ENCODE results near the gene HMG20B. TPM values are rescaled to one million over a fixed set of nuclear protein-coding genes. Genes with fewer than 3 reads are reported as not detected.

HMG20B gene
- total RNA-seq, 2 experiments from 2014 or later = 58.5 to 59.5 TPM

DNA sequence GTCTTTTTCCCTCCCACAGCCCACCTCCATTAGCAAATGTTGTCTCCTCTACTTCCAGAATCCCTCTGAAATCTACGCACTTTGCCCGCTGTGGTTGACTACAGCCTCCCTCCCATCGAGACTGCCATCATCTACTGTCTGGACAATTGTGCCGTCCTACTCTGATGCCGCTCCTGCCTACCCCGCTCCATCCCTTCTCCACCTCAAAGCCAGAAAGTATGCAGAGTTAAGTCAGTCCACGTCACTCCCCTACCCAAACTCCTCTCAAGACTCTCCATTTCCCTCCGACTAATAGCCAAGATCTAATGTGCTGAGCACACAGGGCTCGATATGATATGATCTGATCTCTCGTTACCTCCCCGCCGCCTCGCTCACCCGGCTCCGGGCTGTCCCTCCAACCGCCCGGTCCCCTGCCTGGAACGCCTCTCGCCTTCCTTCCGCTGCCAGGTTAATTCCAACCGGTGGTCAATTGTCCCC lies 53.3 kb downstream of the HMG20B start:
- Mint-ChIP-seq H3K4me3 (peak overlapping the region; percentile 97), H3K36me3 (no peaks in the 10 kb centered on the region), H3K9me3 (no peaks in the 10 kb centered on the region), H3K27ac (peak overlapping the region; percentile 91), H3K4me1 (peaks cover 13% of the 10 kb centered on the region), H3K27me3 (no peaks in the 10 kb centered on the region)
- ATAC-seq (ENCODE audit: low read depth) (peak; percentile 10), DNase-seq (no peak)
- POLR2A ChIA-PET = no interaction called here

DNA sequence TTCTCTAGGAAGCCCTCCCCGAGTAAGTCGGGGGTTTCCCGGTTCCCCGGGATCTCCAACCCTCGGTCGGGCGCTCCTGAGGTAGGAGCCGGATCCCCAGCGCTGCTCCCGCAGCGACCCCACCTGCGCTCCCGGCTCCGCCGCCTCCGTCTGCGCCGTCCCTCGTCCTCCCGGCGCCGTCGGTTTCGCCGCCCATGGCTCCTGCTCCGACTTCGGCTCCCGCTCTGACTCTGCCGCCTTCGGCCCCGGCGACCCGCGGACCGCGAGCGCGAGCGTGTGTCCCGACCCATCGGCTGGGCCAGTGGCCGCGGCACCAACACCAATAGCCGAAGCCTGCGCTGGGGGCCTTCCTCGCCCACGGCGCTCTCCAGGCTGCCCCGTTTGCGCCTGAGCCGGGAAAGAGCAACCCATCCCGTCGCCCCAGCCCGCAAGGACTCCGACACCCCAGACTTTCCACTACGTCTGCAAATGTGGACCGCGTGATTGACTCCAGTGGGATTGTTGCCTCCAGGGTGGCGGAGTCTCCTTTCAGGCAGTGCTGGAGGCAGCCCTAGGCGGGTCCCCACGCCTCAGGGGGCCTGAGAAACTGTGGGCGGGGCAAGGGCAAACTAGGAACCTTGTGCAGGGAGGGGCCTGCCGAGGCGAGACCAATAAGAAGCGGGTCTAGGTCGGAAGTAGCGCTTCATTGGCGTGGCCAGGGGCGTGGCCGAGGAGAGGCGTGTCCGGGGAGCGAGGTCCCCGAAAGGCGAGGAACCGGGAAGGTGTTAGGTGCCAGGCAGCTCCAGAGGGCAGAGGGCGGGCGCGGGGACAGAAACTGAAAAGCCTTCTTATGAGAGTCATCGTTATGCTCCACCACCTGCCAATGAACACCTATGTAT lies 54.0 kb downstream of the HMG20B start, which contains the start of gene CACTIN:
CACTIN (minus strand) TSS at position 318 of the 878 bp plus-strand sequence; CDS start at position 290, 28 bp downstream.
- POLR2A ChIA-PET = interaction anchor here (1.1 to 1.2 kb wide), 2 partner anchors 18 to 73 kb away, joined by 4 read pairs; no protein-coding TSS in a partner anchor
- H3K27me3 Mint-ChIP-seq = no peaks in the 10 kb centered on the region
- peak; percentile 94 for ATAC-seq (ENCODE audit: low read depth)
- DNase-seq = peak; percentile 97
- no peaks in the 10 kb centered on the region for H3K9me3 Mint-ChIP-seq
- peak within 1 kb of the TSS; percentile 97 for H3K4me3 Mint-ChIP-seq
- H3K36me3 Mint-ChIP-seq = no peaks in the 10 kb centered on the region
- H3K4me1 Mint-ChIP-seq = peaks cover 13% of the 10 kb centered on the region
- peak within 1 kb of the TSS; percentile 96 for H3K27ac Mint-ChIP-seq

DNA sequence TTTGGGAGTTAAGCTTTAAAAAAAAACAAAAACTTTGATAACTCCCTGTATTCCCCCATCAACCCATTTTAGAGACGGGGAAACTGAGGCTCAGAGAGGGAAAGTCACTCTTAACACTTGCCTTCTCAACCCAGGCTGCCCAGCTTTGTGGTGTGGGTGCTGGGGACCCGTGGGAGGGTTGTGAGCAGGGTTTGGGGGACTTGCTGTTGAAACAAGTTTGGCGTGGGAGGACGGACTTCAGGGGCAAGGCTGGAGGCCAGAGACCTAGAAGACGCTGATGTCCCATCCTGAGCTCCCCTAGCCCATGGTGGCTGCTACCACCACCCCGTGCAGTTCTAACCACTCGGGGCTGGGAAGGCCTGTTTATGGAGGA lies 54.6 kb downstream of the HMG20B start:
- no peak for DNase-seq
- H3K4me1 Mint-ChIP-seq = peaks cover 13% of the 10 kb centered on the region
- H3K9me3 Mint-ChIP-seq = no peaks in the 10 kb centered on the region
- H3K36me3 Mint-ChIP-seq = no peaks in the 10 kb centered on the region
- H3K27ac Mint-ChIP-seq = peak overlapping the region; percentile 96
- ATAC-seq (ENCODE audit: low read depth) = no peak
- POLR2A ChIA-PET = interaction anchor here (0.8 to 1.2 kb wide), 3 partner anchors 19 to 74 kb away, joined by 3 to 4 read pairs (median 4); no protein-coding TSS in a partner anchor
- H3K27me3 Mint-ChIP-seq = no peaks in the 10 kb centered on the region
- peak overlapping the region; percentile 97 for H3K4me3 Mint-ChIP-seq

Other genes with a start within 250 kb of the HMG20B start
- gene NFIC, start 206.4 kb upstream of the HMG20B start, total RNA-seq = 10 to 100 TPM; 18.0 to 19.3 TPM
- gene SMIM24, start 92.4 kb upstream of the HMG20B start, total RNA-seq = 1 to 10 TPM; 5.2 to 6.0 TPM
- not detected for gene SMIM44, start 89.5 kb upstream of the HMG20B start, total RNA-seq
- 10 to 100 TPM in 1 of 2 experiments, 1 to 10 TPM in 1; 9.9 to 12.1 TPM for gene DOHH, start 72.3 kb upstream of the HMG20B start, total RNA-seq
- gene FZR1, start 66.6 kb upstream of the HMG20B start, total RNA-seq = 10 to 100 TPM; 82.9 to 83.6 TPM
- gene TEKTIP1, start 33.8 kb upstream of the HMG20B start, total RNA-seq = 10 to 100 TPM; 11.4 to 13.9 TPM
- gene MFSD12, start 15.4 kb upstream of the HMG20B start, total RNA-seq = 10 to 100 TPM; 84.5 to 90.8 TPM
- gene GIPC3, start 12.5 kb downstream of the HMG20B start, total RNA-seq = 1 to 10 TPM; 1.4 to 1.5 TPM
- gene TBXA2R, start 33.9 kb downstream of the HMG20B start, total RNA-seq = 1 to 10 TPM; 1.7 to 2.1 TPM
- gene CACTIN, start 53.8 kb downstream of the HMG20B start, total RNA-seq = 10 to 100 TPM; 36.8 to 40.8 TPM
- gene PIP5K1C, start 127.5 kb downstream of the HMG20B start, total RNA-seq = 10 to 100 TPM; 18.9 to 23.5 TPM
- 1 to 10 TPM; 5.2 to 7.6 TPM for gene TJP3, start 135.4 kb downstream of the HMG20B start, total RNA-seq
- gene APBA3, start 188.7 kb downstream of the HMG20B start, total RNA-seq = 10 to 100 TPM; 54.5 to 61.9 TPM
- gene MRPL54, start 189.7 kb downstream of the HMG20B start, total RNA-seq = 10 to 100 TPM; 68.9 to 73.9 TPM
- gene RAX2, start 199.3 kb downstream of the HMG20B start, total RNA-seq = not detected
- gene MATK, start 213.4 kb downstream of the HMG20B start, total RNA-seq = 10 to 100 TPM; 29.4 to 31.8 TPM